Ovary (tissue), 10 donors: Measurements from ENCODE around the gene CTSH. TPM values are rescaled to one million over a fixed set of nuclear protein-coding genes. Genes with fewer than 3 reads are reported as not detected.

Experiments
- DNase-seq, 5 donors: peaks; one replicate each; pipeline ENCODE4 v3.0.0-alpha.2; 2019 to 2020
- H3K27ac ChIP-seq, 2 donors: fragments of 200-600 bp; one replicate each; pipeline versions ENCODE4 v1.5.1 to v1.8.0; 2019 to 2022
- H3K27me3 ChIP-seq: fragments of 200-600 bp; one replicate; pipeline ENCODE4 v1.8.0; 2022
- H3K36me3 ChIP-seq: fragments of 200-600 bp; sonication (generic); one replicate; pipeline ENCODE4 v1.5.1; 2019
- H3K4me1 ChIP-seq: one replicate; pipeline ENCODE4 v1.8.1; 2013; ENCODE audit warnings: mild to moderate bottlenecking, moderate library complexity; ENCODE audit not compliant: insufficient read depth
- H3K4me3 ChIP-seq: fragments of 200-600 bp; sonication (generic); one replicate; pipeline ENCODE4 v1.5.1; 2017
- H3K9me3 ChIP-seq, 2 donors: fragments of 200-600 bp in 1 of 2; sonication (generic) in 1 of 2; one replicate each; pipeline versions ENCODE4 v1.5.1 to v1.8.1; 2013 to 2019; ENCODE audit warnings: mild to moderate bottlenecking in 1 of 2, moderate library complexity in 1 of 2
- EP300 ChIP-seq: sonication (generic); formaldehyde crosslinking; IDR thresholded peaks from one replicate; pipeline ENCODE4 v1.6.1; 2017; ENCODE audit warnings: antibody characterized with exemption
- POLR2A ChIP-seq: fragments of 450-650 bp; IDR thresholded peaks from one replicate; pipeline ENCODE4 v1.6.1; 2017; ENCODE audit warnings: antibody characterized with exemption, mild to moderate bottlenecking, moderate library complexity
- WGBS, 3 donors: extraction: QIAGEN DNeasy Blood & Tissue Kit in 1 of 3; methylation state at CpG; one replicate each; pipeline versions ENCODE4 v1.1.5 to v1.1.7; 2013 to 2017; 5-methylcytosine and 5-hydroxymethylcytosine counted together
- intact Hi-C, 4 donors: fragments of 100-400 bp; cut with DNase I; formaldehyde crosslinking; loops; one replicate each; pipeline versions ENCODE4 v1.11.0 to v1.15.1; 2022 to 2023
- long read RNA-seq, 3 donors: library from polyadenylated mRNA in 2 of 3; unstranded in 2 of 3; transcript quantifications; one replicate each; pipeline ENCODE4 v2.0.0 and lab custom pipeline, GENCODE V29; 2021 to 2026
- polyA plus RNA-seq, 2 donors: library from polyadenylated mRNA; stranded (reverse); fragments of 200-250 nt in 1 of 2; fragments of 350-450 nt in 1 of 2; fragmentation: Illumina TruSeq in 1 of 2; extraction: RNeasy Lipid Tissue Mini Kit (QIAGEN cat#74804) in 1 of 2; gene quantifications; one replicate each; pipeline ENCODE4 v1.2.3, GENCODE V29; 2013 to 2014
- total RNA-seq, 7 donors: library from RNA; depleted of rRNA in 2 of 7; stranded (reverse); fragments of >200 nt in 2 of 7; fragmentation: NEBNext Ultra II Directional in 3 of 7; extraction: Animal tissue kit (Norgen Biotek cat#: 25700) in 3 of 7; gene quantifications; one replicate each; pipeline versions ENCODE4 v1.1.0 to v1.2.4, GENCODE V29; 2016 to 2023
- TF ChIP-seq, protein P1 (sequence below), 3 donors: fragments of 450-650 bp in 2 of 3; fragments of 200-600 bp in 1 of 3; IDR thresholded peaks; one replicate each; pipeline versions ENCODE4 v1.5.1 to v1.8.0; 2016 to 2022; ENCODE audit warnings: antibody characterized with exemption in 3 of 3, mild to moderate bottlenecking in 1 of 3
- donor health status: DM: no; HTN: no; CAD: no; lungs with moderate emphysema.
- donor health status: DM: no; HTN: no; CAD: no.
- donor health status: Bipolar disorder and iron deficiency.
- donor health status: DM: yes; HTN: yes; CAD: no.
- donor health status: DM: no; HTN: no; CAD: no.
- donor health status: DM: yes; HTN: yes; CAD: no.

Gene CTSH, protein sequence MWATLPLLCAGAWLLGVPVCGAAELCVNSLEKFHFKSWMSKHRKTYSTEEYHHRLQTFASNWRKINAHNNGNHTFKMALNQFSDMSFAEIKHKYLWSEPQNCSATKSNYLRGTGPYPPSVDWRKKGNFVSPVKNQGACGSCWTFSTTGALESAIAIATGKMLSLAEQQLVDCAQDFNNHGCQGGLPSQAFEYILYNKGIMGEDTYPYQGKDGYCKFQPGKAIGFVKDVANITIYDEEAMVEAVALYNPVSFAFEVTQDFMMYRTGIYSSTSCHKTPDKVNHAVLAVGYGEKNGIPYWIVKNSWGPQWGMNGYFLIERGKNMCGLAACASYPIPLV
- total RNA-seq: 100 to 1,000 TPM in 4 of 7 donors, 10 to 100 TPM in 3; 84.3 to 157 (median 116) TPM
- polyA plus RNA-seq: 100 to 1,000 TPM; 169 to 197 TPM
- long read RNA-seq, donor 1, transcript CTSH-201 (12 exons, 2,190 nt): major isoform, 379 of 455 reads
- long read RNA-seq, donor 1, partial matches to known transcripts: 14 of 455 reads
- long read RNA-seq, donor 1, other reads (novel, unspliced or antisense): 62 of 455 reads
- long read RNA-seq, donor 2, transcript CTSH-201 (12 exons, 2,190 nt): major isoform, 21 of 31 reads
- long read RNA-seq, donor 2, transcript CTSH-204 (3 exons, 2,138 nt): minor isoform, 5 of 31 reads
- long read RNA-seq, donor 2, partial matches to known transcripts: 0 of 31 reads
- long read RNA-seq, donor 2, other reads (novel, unspliced or antisense): 5 of 31 reads
- long read RNA-seq, donor 3, transcript CTSH-201 (12 exons, 2,190 nt): major isoform, 124 of 151 reads
- long read RNA-seq, donor 3, partial matches to known transcripts: 6 of 151 reads
- long read RNA-seq, donor 3, other reads (novel, unspliced or antisense): 20 of 151 reads

DNA sequence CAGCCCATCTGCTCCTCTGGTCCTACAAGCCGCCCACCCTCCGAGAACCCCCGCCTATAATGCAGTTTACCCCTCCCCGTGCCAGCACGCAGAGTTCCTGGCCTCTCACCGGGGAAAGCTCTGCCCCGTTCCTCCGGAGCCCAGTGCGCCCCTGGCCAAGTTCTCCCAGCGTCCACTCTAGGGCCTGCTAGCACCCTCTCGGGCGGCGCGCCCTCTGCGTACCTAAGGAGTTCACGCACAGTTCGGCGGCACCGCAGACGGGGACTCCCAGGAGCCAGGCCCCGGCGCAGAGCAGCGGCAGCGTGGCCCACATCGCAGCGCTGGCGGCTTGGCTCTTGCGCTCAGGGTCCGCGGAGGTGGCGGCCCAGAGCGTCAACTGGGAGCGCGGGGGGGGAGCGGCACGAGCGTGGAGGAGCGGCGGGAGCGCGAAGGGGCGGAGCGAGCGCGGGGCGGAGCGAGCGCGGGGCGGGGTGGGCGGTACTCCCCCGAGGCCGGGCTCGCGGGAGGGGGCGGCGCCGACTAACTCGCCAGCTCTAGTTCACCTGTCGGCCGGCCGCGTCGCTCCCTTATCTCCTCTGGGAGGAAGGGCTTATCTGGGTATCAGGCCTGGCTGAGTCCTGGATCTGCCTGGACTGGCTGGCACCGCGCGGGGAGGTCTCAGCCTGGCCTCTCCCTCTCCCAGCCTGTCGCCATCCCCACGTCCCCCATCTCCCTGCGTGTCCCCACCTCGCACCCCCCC is at the start of gene CTSH:
Gene CTSH (minus strand): TSS at position 378 of the 739 bp plus-strand sequence. CDS start 65 bp downstream, at position 313.
- no peaks in the 10 kb centered on the region for H3K9me3 ChIP-seq
- TF ChIP-seq EP300 (no peak), POLR2A (peak; percentile 33)
- TF ChIP-seq, protein P1, sequence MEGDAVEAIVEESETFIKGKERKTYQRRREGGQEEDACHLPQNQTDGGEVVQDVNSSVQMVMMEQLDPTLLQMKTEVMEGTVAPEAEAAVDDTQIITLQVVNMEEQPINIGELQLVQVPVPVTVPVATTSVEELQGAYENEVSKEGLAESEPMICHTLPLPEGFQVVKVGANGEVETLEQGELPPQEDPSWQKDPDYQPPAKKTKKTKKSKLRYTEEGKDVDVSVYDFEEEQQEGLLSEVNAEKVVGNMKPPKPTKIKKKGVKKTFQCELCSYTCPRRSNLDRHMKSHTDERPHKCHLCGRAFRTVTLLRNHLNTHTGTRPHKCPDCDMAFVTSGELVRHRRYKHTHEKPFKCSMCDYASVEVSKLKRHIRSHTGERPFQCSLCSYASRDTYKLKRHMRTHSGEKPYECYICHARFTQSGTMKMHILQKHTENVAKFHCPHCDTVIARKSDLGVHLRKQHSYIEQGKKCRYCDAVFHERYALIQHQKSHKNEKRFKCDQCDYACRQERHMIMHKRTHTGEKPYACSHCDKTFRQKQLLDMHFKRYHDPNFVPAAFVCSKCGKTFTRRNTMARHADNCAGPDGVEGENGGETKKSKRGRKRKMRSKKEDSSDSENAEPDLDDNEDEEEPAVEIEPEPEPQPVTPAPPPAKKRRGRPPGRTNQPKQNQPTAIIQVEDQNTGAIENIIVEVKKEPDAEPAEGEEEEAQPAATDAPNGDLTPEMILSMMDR (IDR thresholded peaks at IDR 0.05): no peak
- H3K27ac ChIP-seq: peak within 1 kb of the TSS; percentile 45 to 77
- peaks cover 7% of the 10 kb centered on the region for H3K4me1 ChIP-seq
- peak; percentile 82 to 90 (median 88) for DNase-seq
- peak within 1 kb of the TSS; percentile 81 for H3K4me3 ChIP-seq
- WGBS, 3 donors: 1 to 5% (median 1%) methylated on average over 26 to 71 of the region's 71 CpGs
- no peaks in the 10 kb centered on the region for H3K27me3 ChIP-seq
- intact Hi-C loops: no loop called here
- H3K36me3 ChIP-seq: no peaks in the 10 kb centered on the region

DNA sequence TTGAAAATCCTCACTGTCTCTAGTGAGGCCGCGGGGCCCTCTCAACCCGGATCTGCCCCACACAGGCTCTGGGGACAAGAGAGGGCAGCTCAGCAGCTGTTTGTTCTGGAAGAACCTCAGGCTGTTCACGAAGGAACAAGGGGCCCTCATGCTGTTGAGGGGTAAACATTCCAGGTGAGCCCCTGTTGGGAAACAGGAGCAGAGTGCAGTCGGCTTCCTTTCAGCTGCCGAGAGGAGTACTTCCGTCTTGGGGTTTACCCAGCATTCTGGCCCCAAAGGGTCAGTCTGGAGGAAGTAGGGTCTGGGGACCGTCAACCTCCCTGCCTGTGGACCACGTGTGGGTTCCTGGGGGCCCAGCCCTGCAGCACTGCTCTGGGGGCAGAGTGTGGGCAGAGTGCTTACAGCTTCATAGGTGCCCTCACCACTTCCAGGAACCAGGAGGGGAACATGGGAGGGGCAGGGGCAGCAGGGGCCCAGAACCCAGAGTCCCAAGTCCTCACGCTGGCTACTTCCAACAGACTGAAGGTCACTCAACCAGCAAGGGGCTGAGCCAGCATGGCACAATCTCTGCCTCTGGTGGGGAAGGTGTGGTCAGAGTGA is 49.2 kb upstream of the CTSH start:
- Histone ChIP-seq H3K9me3 (no peaks in the 10 kb centered on the region), H3K4me3 (no peak overlapping the region), H3K27ac (no peak overlapping the region), H3K27me3 (no peaks in the 10 kb centered on the region), H3K4me1 (peaks cover 2% of the 10 kb centered on the region), H3K36me3 (no peaks in the 10 kb centered on the region)
- intact Hi-C loops: no loop called here
- WGBS, 3 donors: 70 to 80% (median 73%) methylated on average over 10 of the region's 10 CpGs
- TF ChIP-seq, protein P1 (IDR thresholded peaks at IDR 0.05): no peak
- TF ChIP-seq POLR2A (no peak), EP300 (no peak)
- no peak for DNase-seq

DNA sequence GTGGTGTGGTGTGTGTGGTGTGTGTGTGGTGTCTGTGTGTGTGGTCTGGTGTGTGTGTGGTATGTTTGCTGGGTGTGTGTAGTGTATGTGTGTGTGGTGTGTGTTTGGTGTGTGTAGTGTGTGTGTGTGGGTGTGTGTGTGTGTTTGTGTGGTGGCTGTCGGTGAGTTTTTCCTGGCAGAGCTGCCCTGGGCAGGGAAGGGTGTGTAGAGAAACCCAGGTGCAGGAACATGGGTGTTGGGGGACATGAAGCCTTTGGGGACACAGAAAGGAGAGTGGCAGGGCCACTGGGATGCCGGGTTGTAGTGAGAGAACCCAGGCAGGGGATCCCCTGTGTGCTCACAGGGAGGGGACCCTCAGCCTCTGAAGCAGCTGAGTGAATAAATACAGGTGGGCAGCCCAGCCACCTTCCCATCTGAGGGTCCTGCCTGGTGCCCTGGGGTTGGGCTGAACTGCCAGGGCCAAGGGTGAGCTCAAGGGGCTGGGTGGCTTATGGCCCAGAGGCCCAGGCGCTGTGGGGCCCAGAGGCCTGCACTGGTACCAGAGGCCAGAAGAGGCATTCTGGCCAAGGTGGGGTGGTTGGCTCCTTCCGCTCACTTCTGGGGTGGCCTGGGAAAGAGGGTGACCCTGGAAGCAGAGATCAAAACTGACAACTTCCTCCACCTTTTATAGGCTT is 48.5 kb upstream of the CTSH start:
- TF ChIP-seq POLR2A (no peak), EP300 (no peak)
- TF ChIP-seq, protein P1 (IDR thresholded peaks at IDR 0.05): no peak
- DNase-seq: no peak
- intact Hi-C loops: no loop called here
- 79 to 91% (median 91%) methylated on average over 4 of the region's 4 CpGs for WGBS, 3 donors
- peaks cover 3% of the 10 kb centered on the region for H3K4me1 ChIP-seq
- H3K4me3 ChIP-seq: no peak overlapping the region
- H3K27me3 ChIP-seq: no peaks in the 10 kb centered on the region
- H3K27ac ChIP-seq: no peak overlapping the region
- H3K36me3 ChIP-seq: no peaks in the 10 kb centered on the region
- no peaks in the 10 kb centered on the region for H3K9me3 ChIP-seq
